ENCODE results near the gene SNX30. TPM values are rescaled to one million over a fixed set of nuclear protein-coding genes. Genes with fewer than 3 reads are reported as not detected.

SNX30 gene
- total RNA-seq, 1 experiment from 2014 or later = 12.7 TPM

DNA sequence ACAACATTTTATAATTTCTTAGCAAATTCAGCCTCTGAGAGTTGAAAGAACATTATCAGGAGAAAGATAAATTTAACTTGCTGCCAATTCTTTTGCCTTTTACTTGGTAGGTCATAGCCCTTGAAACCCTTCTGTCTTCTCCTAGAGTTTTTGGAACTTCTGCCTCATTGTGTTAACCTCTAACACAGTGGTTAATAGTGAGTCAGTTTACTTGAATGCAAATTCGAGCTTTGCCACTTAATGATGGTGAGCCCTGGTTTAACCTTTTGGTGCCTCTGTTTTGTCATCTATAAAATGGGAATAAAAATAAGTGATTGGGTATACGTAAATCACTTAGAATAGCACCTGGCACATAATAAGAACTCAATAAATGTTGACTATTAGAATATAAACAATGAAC, 30.9 kb upstream of the SNX30 start:
- no peak for TF ChIP-seq ZFX (IDR thresholded peaks at IDR 0.05)
- CTCF ChIA-PET = interaction anchor here (1.4 kb wide), 1 partner anchor 100 kb away, joined by 3 read pairs; no protein-coding TSS in a partner anchor

DNA sequence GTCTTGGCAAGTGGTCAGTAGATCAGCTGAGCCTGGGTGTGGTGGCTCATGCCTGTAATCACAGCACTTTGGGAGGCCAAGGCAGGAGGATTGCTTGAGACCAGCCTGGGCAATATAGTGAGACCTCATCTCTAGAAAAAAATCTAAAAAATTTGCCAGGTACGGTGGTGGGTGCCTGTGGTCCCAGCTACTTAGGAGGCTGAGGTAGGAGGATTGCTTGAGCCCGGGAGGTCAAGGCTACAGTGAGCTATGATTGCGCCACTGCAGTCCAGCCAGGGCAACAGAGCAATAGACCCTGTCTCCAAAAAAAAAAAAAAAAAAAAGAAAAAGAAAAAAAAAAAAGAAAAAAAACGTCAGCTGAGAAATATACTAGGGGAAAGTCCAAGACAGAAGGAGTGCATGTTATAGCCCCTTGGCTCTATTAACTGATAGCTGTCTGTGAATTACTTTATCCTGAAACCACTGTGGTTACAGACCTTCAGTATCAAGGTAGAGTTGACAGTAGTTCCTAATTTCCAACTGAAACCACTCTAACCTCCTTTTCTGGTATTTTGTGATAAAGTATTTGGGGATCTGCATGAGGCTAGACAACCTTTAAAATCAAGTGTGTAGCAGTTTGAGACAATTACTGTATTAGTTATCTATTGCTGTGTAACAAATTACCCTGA, 30.3 kb upstream of the SNX30 start:
- H3K9me3 ChIP-seq (ENCODE audit: control insufficient read depth in 1 of 2, insufficient read depth in 1 of 2, low read depth in 1 of 2, low read length in 2 of 2) = no peaks in the 10 kb centered on the region
- no peak overlapping the region for H3K4me3 ChIP-seq (replicated peaks in 1 of 2; ENCODE audit: low read depth in 1 of 2, low read length in 2 of 2)
- DNase-seq (ENCODE audit: low read depth, low spot score) (no peak), ATAC-seq (no peak)
- POLR2A ChIA-PET = no interaction called here
- intact Hi-C loops (cut with micrococcal nuclease) = no loop called here
- H3K27me3 ChIP-seq (ENCODE audit: insufficient read depth, low read length) = no peaks in the 10 kb centered on the region
- no peaks in the 10 kb centered on the region for H3K9me2 ChIP-seq (ENCODE audit: insufficient read depth)
- no peak overlapping the region for H3K9ac ChIP-seq (ENCODE audit: low read length)
- no peak overlapping the region for H3K4me2 ChIP-seq (ENCODE audit: low read length)
- no TSS peak for BruUV-seq (replicated peaks)
- H2AFZ ChIP-seq (ENCODE audit: low read depth, low read length, poor library complexity, severe bottlenecking) = no peak overlapping the region
- H4K20me1 ChIP-seq (ENCODE audit: insufficient read depth) = no peaks in the 10 kb centered on the region
- CTCF ChIA-PET = no interaction called here
- RAD21 ChIA-PET (ENCODE audit: low non-redundant PET in 1 of 2, low total read pairs in 2 of 2, uncharacterized antibody in 2 of 2, unreplicated experiment in 2 of 2) = interaction anchor here (0.6 kb wide), 2 partner anchors 72 to 73 kb away, joined by 3 to 4 read pairs; no protein-coding TSS in a partner anchor
- H3K79me2 ChIP-seq (ENCODE audit: insufficient read depth, low read length) = peaks cover 15% of the 10 kb centered on the region
- no peaks in the 10 kb centered on the region for H3K36me3 ChIP-seq (ENCODE audit: control insufficient read depth in 1 of 2, insufficient read depth in 2 of 2, low read length in 2 of 2)
- no peak overlapping the region for H3K27ac ChIP-seq (ENCODE audit: low read depth, low read length)
- H3K4me1 ChIP-seq (ENCODE audit: control insufficient read depth in 1 of 2, insufficient read depth in 2 of 2, low read length in 2 of 2) = peaks cover 2 to 10% of the 10 kb centered on the region in 2 experiments; a peak in 2 of 4 replicates
- TF ChIP-seq SIN3A (IDR thresholded peaks at IDR 0.05; ENCODE audit: low read depth) (no peak), CEBPB (IDR thresholded peaks at IDR 0.05; ENCODE audit: low read depth) (no peak), ZNF274 (IDR thresholded peaks at IDR 0.05; ENCODE audit: low read depth, low read length) (no peak), CBX3 (IDR thresholded peaks at IDR 0.05; ENCODE audit: low read depth) (no peak), POLR2A (IDR thresholded peaks at IDR 0.05; ENCODE audit: borderline replicate concordance, extremely low read depth, insufficient read depth, insufficient read length) (no peak), YY1 (IDR thresholded peaks at IDR 0.05; ENCODE audit: extremely low read depth, insufficient replicate concordance, low read depth, low read length) (no peak)
- TF ChIP-seq, protein P1, sequence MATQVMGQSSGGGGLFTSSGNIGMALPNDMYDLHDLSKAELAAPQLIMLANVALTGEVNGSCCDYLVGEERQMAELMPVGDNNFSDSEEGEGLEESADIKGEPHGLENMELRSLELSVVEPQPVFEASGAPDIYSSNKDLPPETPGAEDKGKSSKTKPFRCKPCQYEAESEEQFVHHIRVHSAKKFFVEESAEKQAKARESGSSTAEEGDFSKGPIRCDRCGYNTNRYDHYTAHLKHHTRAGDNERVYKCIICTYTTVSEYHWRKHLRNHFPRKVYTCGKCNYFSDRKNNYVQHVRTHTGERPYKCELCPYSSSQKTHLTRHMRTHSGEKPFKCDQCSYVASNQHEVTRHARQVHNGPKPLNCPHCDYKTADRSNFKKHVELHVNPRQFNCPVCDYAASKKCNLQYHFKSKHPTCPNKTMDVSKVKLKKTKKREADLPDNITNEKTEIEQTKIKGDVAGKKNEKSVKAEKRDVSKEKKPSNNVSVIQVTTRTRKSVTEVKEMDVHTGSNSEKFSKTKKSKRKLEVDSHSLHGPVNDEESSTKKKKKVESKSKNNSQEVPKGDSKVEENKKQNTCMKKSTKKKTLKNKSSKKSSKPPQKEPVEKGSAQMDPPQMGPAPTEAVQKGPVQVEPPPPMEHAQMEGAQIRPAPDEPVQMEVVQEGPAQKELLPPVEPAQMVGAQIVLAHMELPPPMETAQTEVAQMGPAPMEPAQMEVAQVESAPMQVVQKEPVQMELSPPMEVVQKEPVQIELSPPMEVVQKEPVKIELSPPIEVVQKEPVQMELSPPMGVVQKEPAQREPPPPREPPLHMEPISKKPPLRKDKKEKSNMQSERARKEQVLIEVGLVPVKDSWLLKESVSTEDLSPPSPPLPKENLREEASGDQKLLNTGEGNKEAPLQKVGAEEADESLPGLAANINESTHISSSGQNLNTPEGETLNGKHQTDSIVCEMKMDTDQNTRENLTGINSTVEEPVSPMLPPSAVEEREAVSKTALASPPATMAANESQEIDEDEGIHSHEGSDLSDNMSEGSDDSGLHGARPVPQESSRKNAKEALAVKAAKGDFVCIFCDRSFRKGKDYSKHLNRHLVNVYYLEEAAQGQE (IDR thresholded peaks at IDR 0.05; ENCODE audit: low read depth) = no peak
- TF ChIP-seq, protein P2, sequence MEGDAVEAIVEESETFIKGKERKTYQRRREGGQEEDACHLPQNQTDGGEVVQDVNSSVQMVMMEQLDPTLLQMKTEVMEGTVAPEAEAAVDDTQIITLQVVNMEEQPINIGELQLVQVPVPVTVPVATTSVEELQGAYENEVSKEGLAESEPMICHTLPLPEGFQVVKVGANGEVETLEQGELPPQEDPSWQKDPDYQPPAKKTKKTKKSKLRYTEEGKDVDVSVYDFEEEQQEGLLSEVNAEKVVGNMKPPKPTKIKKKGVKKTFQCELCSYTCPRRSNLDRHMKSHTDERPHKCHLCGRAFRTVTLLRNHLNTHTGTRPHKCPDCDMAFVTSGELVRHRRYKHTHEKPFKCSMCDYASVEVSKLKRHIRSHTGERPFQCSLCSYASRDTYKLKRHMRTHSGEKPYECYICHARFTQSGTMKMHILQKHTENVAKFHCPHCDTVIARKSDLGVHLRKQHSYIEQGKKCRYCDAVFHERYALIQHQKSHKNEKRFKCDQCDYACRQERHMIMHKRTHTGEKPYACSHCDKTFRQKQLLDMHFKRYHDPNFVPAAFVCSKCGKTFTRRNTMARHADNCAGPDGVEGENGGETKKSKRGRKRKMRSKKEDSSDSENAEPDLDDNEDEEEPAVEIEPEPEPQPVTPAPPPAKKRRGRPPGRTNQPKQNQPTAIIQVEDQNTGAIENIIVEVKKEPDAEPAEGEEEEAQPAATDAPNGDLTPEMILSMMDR (IDR thresholded peaks at IDR 0.05 in 2 of 3, conservative IDR thresholded peaks at IDR 0.05 in 1 of 3; ENCODE audit: borderline replicate concordance in 1 of 3, insufficient read depth in 1 of 3, low read depth in 2 of 3, low read length in 2 of 3) = no peak
- TF ChIP-seq, protein P3, sequence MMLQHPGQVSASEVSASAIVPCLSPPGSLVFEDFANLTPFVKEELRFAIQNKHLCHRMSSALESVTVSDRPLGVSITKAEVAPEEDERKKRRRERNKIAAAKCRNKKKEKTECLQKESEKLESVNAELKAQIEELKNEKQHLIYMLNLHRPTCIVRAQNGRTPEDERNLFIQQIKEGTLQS (IDR thresholded peaks at IDR 0.05) = no peak

More for the DNA sequence above, 30.9 kb upstream of the SNX30 start:
- RAD21 ChIA-PET (ENCODE audit: low non-redundant PET in 1 of 2, low total read pairs in 2 of 2, uncharacterized antibody in 2 of 2, unreplicated experiment in 2 of 2) = interaction anchor here in 1 of 2 experiments (0.6 kb wide), 1 partner anchor 73 kb away, joined by 3 read pairs; no protein-coding TSS in a partner anchor
- Histone ChIP-seq H3K9me3 (ENCODE audit: control insufficient read depth in 1 of 2, insufficient read depth in 1 of 2, low read depth in 1 of 2, low read length in 2 of 2) (no peaks in the 10 kb centered on the region), H2AFZ (ENCODE audit: low read depth, low read length, poor library complexity, severe bottlenecking) (no peak overlapping the region), H3K79me2 (ENCODE audit: insufficient read depth, low read length) (peaks cover 21% of the 10 kb centered on the region), H3K36me3 (ENCODE audit: control insufficient read depth in 1 of 2, insufficient read depth in 2 of 2, low read length in 2 of 2) (peaks cover 0 to 2% of the 10 kb centered on the region in 2 experiments; a peak in 1 of 4 replicates), H3K4me1 (ENCODE audit: control insufficient read depth in 1 of 2, insufficient read depth in 2 of 2, low read length in 2 of 2) (peaks cover 2 to 10% of the 10 kb centered on the region in 2 experiments; a peak in 2 of 4 replicates), H3K9me2 (ENCODE audit: insufficient read depth) (no peaks in the 10 kb centered on the region), H3K9ac (ENCODE audit: low read length) (no peak overlapping the region), H4K20me1 (ENCODE audit: insufficient read depth) (no peaks in the 10 kb centered on the region), H3K27ac (ENCODE audit: low read depth, low read length) (no peak overlapping the region), H3K4me3 (replicated peaks in 1 of 2; ENCODE audit: low read depth in 1 of 2, low read length in 2 of 2) (no peak overlapping the region), H3K4me2 (ENCODE audit: low read length) (no peak overlapping the region), H3K27me3 (ENCODE audit: insufficient read depth, low read length) (no peaks in the 10 kb centered on the region)
- DNase-seq (ENCODE audit: low read depth, low spot score) (no peak), ATAC-seq (no peak)
- BruUV-seq (replicated peaks) = no TSS peak
- POLR2A ChIA-PET = no interaction called here
- intact Hi-C loops (cut with micrococcal nuclease) = loop anchor here (2.0 to 10.0 kb wide), 3 partner anchors 31 to 235 kb away; partner anchors contain the start of genes KIAA1958 and SNX30
